Psoas muscle (tissue), 8 donors: ENCODE measurements around the gene TMEM98. TPM values are rescaled to one million over a fixed set of nuclear protein-coding genes. Genes with fewer than 3 reads are reported as not detected.

Experiments used
- ATAC-seq, 4 donors: fragments of 200-7000 bp; cut with Tn5 transposase; one replicate each; pipeline ENCODE4 v1.9.1; 2020; ENCODE audit warnings: moderate library complexity in 3 of 4, mild to moderate bottlenecking in 2 of 4
- DNase-seq, 2 donors: peaks; one replicate each; pipeline ENCODE4 v3.0.0-alpha.2; 2020
- H3K27ac ChIP-seq: fragments of 200-600 bp; one replicate; pipeline ENCODE4 v1.8.0; 2022
- H3K27me3 ChIP-seq, 3 donors: fragments of 200-600 bp in 1 of 3; one replicate each; pipeline versions ENCODE4 v1.6.1 to v1.8.0; 2013 to 2022; ENCODE audit warnings: low read length in 2 of 3, mild to moderate bottlenecking in 2 of 3, moderate library complexity in 1 of 3; ENCODE audit not compliant: insufficient read depth in 3 of 3
- H3K36me3 ChIP-seq, 2 donors: fragments of 200-600 bp in 1 of 2; one replicate each; pipeline versions ENCODE4 v1.6.1 to v1.8.0; 2013 to 2022; ENCODE audit warnings: low read depth in 1 of 2, mild to moderate bottlenecking in 1 of 2, moderate library complexity in 1 of 2; ENCODE audit not compliant: insufficient read depth in 1 of 2
- H3K4me1 ChIP-seq: fragments of 200-600 bp; one replicate; pipeline ENCODE4 v1.8.0; 2022
- H3K4me3 ChIP-seq: fragments of 200-600 bp; one replicate; pipeline ENCODE4 v1.8.0; 2022; ENCODE audit warnings: mild to moderate bottlenecking
- H3K9me3 ChIP-seq: fragments of 200-600 bp; one replicate; pipeline ENCODE4 v1.8.0; 2022
- WGBS, 3 donors: extraction: QIAGEN DNeasy Blood & Tissue Kit; methylation state at CpG; one replicate each; pipeline versions ENCODE4 v1.1.6 to v1.1.7; 2013; 5-methylcytosine and 5-hydroxymethylcytosine counted together
- intact Hi-C, 2 donors: fragments of 100-400 bp; cut with DNase I; formaldehyde crosslinking; loops; one replicate each; pipeline versions ENCODE4 v1.11.0 to v1.14.2; 2022
- polyA plus RNA-seq, 3 donors: library from polyadenylated mRNA; stranded (reverse); fragments of 200-250 nt; gene quantifications; one replicate each; pipeline ENCODE4 v1.2.3, GENCODE V29; 2013
- total RNA-seq, 4 donors: library from RNA; stranded (reverse); fragmentation: NEBNext Ultra II Directional in 2 of 4; extraction: Animal tissue kit (Norgen Biotek cat#: 25700) in 2 of 4; gene quantifications; one replicate each; pipeline versions ENCODE4 v1.2.1 to v1.2.4, GENCODE V29; 2021 to 2023
- TF ChIP-seq, protein P1 (sequence below): fragments of 200-600 bp; IDR thresholded peaks from one replicate; pipeline ENCODE4 v1.8.0; 2022; ENCODE audit warnings: antibody characterized with exemption
- donor health status: healthy with polysubstance abuse.
- donor health status: DM: no; HTN: no; CAD: no; lungs with moderate emphysema.
- donor health status: Bipolar disorder and iron deficiency.
- donor health status: healthy.
- donor health status: DM: yes; HTN: yes; CAD: no.
- donor health status: DM: no; HTN: no; CAD: no.
- donor health status: DM: no; HTN: no; CAD: no.
- donor health status: DM: yes; HTN: yes; CAD: no.

TMEM98 gene
- total and polyA plus RNA-seq, 7 donors: 1.4 to 5.7 (median 3.6) TPM

DNA sequence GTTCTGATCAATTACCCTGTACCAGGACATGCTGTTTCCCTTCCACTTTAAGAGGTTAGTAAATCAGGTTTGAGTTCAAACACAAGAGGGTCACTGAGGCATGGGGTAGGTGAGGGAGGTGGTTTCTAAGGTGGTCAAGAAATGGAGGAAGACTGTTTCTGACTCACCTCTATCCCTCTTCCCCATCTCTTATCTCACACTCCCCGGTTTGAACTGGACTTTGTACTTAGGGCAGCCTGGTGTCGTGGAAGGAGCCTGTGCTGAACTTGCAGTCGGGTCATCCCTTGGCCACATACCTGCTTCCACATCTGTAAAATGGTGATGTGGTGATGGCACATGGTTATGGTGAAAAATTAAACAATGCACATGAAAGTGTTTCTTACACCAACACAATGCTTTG, 17.2 kb upstream of the TMEM98 start:
- Histone ChIP-seq H3K4me3 (no peak overlapping the region), H3K9me3 (no peaks in the 10 kb centered on the region), H3K27ac (no peak overlapping the region), H3K36me3 (no peaks in the 10 kb centered on the region), H3K27me3 (peaks cover 0 to 7% (median 0%) of the 10 kb centered on the region in 3 donors), H3K4me1 (no peaks in the 10 kb centered on the region)
- no peak for DNase-seq
- WGBS, 3 donors: 82 to 91% (median 90%) methylated on average over 3 of the region's 3 CpGs
- TF ChIP-seq, protein P1, sequence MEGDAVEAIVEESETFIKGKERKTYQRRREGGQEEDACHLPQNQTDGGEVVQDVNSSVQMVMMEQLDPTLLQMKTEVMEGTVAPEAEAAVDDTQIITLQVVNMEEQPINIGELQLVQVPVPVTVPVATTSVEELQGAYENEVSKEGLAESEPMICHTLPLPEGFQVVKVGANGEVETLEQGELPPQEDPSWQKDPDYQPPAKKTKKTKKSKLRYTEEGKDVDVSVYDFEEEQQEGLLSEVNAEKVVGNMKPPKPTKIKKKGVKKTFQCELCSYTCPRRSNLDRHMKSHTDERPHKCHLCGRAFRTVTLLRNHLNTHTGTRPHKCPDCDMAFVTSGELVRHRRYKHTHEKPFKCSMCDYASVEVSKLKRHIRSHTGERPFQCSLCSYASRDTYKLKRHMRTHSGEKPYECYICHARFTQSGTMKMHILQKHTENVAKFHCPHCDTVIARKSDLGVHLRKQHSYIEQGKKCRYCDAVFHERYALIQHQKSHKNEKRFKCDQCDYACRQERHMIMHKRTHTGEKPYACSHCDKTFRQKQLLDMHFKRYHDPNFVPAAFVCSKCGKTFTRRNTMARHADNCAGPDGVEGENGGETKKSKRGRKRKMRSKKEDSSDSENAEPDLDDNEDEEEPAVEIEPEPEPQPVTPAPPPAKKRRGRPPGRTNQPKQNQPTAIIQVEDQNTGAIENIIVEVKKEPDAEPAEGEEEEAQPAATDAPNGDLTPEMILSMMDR: no peak
- no peak for ATAC-seq
- intact Hi-C loops: loop anchor here in 1 of 2 donors (5.0 kb wide), 1 partner anchor 128 kb away; no protein-coding TSS in a partner anchor

DNA sequence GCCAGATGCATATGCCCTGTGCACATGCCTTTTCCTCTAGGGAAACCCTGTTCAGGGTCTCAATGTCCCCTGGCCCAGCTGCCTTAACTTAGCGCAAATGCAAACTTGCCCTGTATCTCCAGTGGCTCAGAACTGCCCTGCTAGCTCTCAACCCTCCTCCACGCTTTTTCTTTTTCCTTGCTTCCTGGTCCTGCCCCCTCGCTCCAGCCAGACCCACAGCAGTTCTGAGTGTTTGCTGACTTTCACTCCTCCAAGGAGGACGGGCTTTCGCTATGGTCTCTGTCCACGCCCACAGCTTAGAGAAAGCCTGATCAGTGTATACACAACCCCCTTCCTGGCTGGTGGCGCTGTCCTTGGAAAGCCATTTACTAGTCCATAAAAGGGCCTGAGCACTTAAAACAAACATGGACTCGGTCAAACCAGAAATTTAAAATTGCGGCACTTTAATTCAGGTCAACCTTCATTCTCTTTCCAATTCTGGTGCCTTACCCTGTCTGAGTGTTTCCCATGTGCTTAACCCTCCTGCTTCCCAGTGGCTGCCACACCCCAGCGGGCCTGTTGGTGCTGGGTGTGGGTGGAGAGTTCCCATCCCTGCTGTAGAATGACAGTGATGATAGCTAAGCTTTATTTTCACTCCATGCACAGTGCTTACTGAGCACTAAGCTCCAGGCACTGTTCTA, 15.6 kb upstream of the TMEM98 start:
- ATAC-seq: peak in 1 of 4 donors; percentile 48
- WGBS, 3 donors: 35 to 42% (median 36%) methylated on average over 10 of the region's 10 CpGs
- Histone ChIP-seq H3K36me3 (no peaks in the 10 kb centered on the region), H3K4me1 (no peaks in the 10 kb centered on the region), H3K27me3 (peaks cover 0 to 7% (median 0%) of the 10 kb centered on the region in 3 donors), H3K27ac (no peak overlapping the region), H3K9me3 (no peaks in the 10 kb centered on the region), H3K4me3 (no peak overlapping the region)
- DNase-seq: peak in 1 of 2 donors; percentile 48
- TF ChIP-seq, protein P1: no peak
- intact Hi-C loops: loop anchor here in 1 of 2 donors (5.0 kb wide), 1 partner anchor 130 kb away; no protein-coding TSS in a partner anchor

DNA sequence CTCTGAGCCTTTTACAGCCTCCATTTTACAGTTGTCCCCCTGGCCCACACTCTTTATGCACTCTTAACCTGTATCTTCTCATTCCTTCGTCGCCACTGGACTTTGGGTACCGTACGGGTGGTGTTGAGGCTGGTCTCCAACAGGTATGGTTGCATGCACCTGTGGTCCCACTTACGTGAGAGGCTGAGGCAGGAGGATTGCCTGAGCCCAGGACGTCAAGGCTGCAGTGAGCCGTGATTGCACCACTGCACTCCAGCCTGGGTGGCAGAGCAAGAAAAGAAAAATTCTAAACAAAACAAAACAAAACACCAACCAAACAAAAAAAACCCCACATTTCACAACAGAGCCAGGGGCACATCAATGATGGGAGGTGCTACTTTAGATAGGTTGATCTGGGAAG, 14.4 kb upstream of the TMEM98 start:
- Histone ChIP-seq H3K4me1 (no peaks in the 10 kb centered on the region), H3K27me3 (peaks cover 0 to 7% (median 0%) of the 10 kb centered on the region in 3 donors), H3K4me3 (no peak overlapping the region), H3K9me3 (no peaks in the 10 kb centered on the region), H3K36me3 (no peaks in the 10 kb centered on the region), H3K27ac (no peak overlapping the region)
- DNase-seq: no peak
- TF ChIP-seq, protein P1: no peak
- no peak for ATAC-seq
- intact Hi-C loops: loop anchor here in 1 of 2 donors (5.0 kb wide), 1 partner anchor 131 kb away; no protein-coding TSS in a partner anchor
- 81 to 94% (median 94%) methylated on average over 7 of the region's 7 CpGs for WGBS, 3 donors

DNA sequence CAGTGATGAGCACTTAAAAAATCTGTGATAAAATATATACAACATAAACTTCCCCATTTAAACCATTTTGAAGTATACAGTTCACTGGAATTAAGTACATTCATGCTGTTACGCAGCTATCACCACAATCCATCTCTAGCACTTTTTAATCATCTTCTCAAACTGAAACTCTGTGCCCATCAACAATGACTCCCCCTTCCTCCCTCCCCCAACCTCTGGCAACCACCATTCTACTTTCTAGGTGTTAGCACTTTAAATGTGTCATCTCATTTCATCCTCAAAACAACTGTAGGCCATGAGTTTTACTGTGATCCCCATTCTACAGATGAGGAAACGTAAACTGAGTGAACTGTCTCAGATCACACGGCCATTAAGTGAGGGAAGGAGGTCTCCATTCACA, 13.8 kb upstream of the TMEM98 start:
- intact Hi-C loops: loop anchor here in 1 of 2 donors (5.0 kb wide), 1 partner anchor 132 kb away; no protein-coding TSS in a partner anchor

More for the DNA sequence above, 13.8 kb upstream of the TMEM98 start:
- Histone ChIP-seq H3K4me3 (no peak overlapping the region), H3K27me3 (peaks cover 0 to 7% (median 0%) of the 10 kb centered on the region in 3 donors), H3K4me1 (no peaks in the 10 kb centered on the region), H3K27ac (no peak overlapping the region), H3K36me3 (no peaks in the 10 kb centered on the region), H3K9me3 (no peaks in the 10 kb centered on the region)
- WGBS, 3 donors: 83 to 89% (median 87%) methylated on average over 3 of the region's 3 CpGs
- ATAC-seq (no peak), DNase-seq (no peak)
- TF ChIP-seq, protein P1: no peak
